Epithelial cell of esophagus (primary cell): Measurements from ENCODE around the gene CEACAM18.

ENCODE experiments used
- DNase-seq: peaks from one replicate; pipeline ENCODE4 v3.0.0; 2010; ENCODE audit warnings: low read depth
- H3K4me3 ChIP-seq: 2 replicates; pipeline ENCODE4 v1.5.1; 2011; ENCODE audit warnings: mild to moderate bottlenecking, low read length, control low read depth
- TF ChIP-seq, protein P1 (sequence below): IDR thresholded peaks from 2 replicates; pipeline ENCODE4 v1.5.1; 2011; ENCODE audit warnings: low read depth, mild to moderate bottlenecking, low read length, control low read depth, inconsistent platforms; ENCODE audit not compliant: insufficient read depth; ENCODE audit errors: missing control alignments

The CEACAM18 gene

DNA sequence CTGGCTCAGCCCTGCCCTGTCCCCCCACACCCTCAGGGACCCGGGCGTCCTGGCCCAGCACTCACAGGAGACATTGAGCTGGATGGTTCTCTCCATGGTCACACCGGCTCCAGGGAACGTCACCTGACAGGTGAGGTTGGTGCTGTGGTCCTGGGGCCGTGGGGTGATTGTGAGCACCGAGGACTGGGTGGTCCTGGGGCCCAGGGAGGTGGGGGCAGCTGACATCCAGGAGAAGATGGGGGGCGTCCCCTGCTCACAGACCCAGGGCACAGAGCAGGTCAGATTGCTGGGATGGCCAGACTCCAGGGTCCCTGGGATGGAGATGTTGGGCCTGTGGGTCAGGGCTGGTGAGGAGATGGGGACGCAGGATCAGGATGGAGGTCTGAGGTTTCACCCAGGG lies 52.3 kb downstream of the CEACAM18 start:
- no peak overlapping the region for H3K4me3 ChIP-seq
- no peak for DNase-seq
- TF ChIP-seq, protein P1, sequence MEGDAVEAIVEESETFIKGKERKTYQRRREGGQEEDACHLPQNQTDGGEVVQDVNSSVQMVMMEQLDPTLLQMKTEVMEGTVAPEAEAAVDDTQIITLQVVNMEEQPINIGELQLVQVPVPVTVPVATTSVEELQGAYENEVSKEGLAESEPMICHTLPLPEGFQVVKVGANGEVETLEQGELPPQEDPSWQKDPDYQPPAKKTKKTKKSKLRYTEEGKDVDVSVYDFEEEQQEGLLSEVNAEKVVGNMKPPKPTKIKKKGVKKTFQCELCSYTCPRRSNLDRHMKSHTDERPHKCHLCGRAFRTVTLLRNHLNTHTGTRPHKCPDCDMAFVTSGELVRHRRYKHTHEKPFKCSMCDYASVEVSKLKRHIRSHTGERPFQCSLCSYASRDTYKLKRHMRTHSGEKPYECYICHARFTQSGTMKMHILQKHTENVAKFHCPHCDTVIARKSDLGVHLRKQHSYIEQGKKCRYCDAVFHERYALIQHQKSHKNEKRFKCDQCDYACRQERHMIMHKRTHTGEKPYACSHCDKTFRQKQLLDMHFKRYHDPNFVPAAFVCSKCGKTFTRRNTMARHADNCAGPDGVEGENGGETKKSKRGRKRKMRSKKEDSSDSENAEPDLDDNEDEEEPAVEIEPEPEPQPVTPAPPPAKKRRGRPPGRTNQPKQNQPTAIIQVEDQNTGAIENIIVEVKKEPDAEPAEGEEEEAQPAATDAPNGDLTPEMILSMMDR, result no peak

DNA sequence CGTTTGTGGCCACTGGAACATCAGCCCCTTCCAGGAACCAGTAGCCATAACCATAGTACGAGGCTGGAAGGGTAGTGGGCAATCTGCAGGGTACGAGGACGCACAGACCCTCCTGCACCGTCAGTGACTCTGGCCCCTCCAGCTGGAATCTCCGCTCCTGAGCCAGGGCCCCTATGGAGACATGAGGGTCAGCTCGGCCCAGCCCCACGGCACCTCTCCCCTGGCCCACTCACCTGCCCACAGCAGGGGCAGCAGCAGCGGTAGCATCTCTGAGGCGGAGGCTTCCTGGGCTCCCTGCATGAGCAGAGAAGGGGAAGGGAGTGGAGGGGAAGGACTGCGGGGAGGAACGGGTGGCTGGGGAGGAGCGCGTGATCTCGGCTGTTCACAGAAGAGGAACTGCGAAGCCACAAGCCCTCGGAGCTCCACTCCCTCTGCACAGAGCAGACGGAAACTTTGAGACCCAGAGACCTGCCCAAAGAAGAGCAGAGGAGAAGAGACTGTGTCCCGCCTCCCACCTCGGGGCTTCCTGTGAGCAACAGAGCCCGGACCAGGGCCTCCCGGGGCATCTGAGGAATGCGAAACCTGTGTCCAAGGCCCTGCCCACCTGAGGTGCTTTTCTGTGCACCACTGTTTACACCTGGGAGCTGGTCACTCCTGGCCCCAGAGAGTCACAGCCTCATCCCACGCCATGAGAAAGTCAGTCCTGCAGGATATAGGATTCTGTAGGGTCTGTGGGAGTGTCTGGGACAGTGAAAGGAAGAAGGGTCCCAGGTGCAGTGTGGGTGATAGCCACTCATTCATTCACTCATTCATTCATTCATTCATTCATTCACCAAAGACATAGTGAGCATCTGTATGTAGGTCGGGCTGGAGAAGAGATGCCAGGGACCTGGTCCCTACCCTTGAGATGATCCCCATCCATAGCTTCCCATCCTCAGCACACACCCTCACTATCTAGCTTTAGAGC lies 53.3 kb downstream of the CEACAM18 start, which contains the start of gene SIGLEC6:
Gene SIGLEC6, minus strand, starts transcription at position 322 of the 967 bp plus-strand sequence. Its CDS starts 22 bp downstream, at position 300.
- TF ChIP-seq, protein P1, result no peak
- no peak within 1 kb of the TSS for H3K4me3 ChIP-seq
- no peak for DNase-seq

DNA sequence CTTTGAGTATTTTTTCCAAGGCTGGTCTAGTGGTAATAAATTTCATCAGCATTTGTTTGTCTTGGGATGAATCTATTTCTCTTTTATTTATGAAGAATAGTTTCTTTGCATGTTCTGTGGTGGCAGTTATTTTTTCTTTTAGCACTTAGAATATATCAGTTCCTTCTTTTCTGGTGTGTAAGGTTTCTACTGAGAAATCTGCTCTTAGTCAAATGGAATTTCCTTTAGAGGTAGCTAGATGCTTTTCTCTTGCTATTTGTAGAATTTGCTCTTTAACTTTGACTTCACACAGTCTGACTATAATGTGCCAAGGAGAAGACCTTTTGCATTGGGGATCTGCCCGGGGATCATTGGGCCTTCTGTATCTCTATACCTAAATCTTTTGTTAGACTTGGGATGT lies 57.2 kb downstream of the CEACAM18 start:
- H3K4me3 ChIP-seq, result no peak overlapping the region
- no peak for DNase-seq
- TF ChIP-seq, protein P1, result no peak

DNA sequence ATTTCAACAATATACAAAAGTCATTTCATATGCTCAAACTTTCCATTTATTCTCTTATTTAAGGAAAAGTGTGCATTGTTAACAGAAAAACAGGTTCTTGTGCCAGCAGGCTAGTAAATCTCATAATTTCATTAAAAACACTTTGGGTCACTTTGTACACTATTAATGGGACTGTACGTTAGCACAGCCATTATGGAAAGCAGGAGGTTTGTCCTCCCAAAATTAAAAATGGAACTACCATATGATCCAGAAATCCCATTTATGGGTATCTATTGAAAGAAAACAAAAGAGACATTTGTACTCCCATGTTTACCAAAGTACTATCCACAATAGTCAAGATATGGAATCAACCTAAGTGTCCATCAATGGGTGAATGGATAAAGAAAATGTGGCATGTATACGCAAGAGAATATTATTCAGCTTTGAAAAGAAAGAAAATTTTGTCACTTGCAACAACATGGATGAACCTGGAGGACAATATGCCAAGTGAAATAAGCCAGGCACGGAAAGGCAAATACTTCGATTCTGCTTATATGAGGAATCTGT lies 61.6 kb downstream of the CEACAM18 start:
- DNase-seq, result no peak
- TF ChIP-seq, protein P1, result no peak
- no peak overlapping the region for H3K4me3 ChIP-seq
